HG02763 (cell line): ENCODE results near the gene POLN.

ENCODE experiments used
- ATAC-seq: cut with Tn5 transposase; IDR thresholded peaks from one replicate; pipeline ENCODE4 v1.9.1; 2021; ENCODE audit warnings: mild to moderate bottlenecking, moderate library complexity; ENCODE audit not compliant: unreplicated experiment

The POLN gene

GRCh38 chr4:2126309-2127043, 115.4 kb downstream of the POLN start:
- no peak for ATAC-seq

DNA sequence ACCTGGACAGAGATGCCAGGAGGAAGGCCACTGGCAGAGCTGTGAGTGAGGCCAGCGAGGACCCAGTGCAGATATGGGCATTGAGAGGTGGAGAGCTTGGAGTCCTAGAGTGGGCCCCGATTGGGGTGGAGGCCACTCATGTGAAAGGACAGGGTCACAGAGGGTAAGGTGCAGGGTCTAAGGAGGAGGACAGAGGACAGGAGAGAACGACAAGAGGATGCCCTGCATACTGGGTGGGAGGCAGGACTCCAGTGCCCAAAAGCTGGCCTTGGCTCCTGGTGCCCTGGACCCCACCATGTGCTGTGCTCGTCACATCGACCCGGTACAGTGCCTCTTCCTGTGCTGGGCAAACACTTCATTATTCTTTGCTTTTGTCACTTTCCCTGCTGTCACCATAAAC, 116.1 kb downstream of the POLN start:
- ATAC-seq = no peak

GRCh38 chr4:2125023-2125422, 116.9 kb downstream of the POLN start:
- no peak for ATAC-seq

DNA sequence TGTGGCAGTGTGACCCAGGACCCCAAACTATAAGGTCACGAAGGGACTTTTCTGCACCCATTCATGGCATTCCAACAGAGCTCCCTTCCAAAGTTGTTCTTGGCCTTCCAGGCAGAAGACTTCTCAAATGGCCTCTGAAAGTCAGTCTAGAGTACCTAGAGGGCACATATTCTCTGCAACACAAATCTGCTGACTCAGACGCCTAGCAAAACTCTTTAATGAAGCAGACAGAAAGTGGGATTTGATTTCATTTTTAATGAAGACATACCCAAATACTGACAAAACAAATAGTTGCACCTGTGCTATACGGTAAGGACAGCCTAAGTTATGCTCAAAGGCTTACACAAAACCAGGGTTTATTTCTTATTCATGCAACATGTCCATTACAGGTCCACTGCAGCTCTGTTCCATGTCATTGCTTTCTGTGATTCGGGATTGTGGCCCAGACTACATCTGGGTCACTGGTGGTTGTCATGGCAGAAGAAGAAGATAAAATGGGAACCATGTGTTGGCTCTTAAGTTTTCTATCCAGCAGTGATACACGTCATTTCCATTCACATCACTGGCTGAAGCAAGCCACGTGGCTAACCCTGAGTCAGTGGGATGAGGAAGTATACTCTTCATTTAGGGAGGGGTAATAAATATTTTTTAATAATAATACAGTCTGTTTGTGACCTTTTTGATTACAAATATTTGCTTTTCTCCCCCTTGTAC, 125.1 kb downstream of the POLN start:
- no peak for ATAC-seq

DNA sequence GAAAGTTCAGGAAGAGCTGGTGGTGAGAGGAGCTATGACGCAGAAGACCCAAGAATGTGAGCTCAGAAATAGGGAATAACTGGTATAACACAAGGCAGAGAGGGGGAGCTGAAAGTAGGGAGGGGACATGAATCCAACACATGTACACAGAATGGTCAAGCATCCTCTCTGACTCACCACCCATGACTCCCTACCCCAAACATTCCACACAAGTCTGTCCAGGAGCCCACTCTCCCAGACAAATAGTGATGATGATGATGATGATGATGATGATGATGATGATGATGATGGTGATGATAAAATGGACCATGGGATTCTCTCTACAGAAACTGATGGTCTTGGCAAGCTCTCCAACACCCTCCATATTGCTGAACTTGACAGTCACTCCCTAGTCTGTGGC, 136.4 kb downstream of the POLN start:
- ATAC-seq = no peak

- ATAC-seq = no peak
Observed at GRCh38 chr4:2104556-2105345, 137.2 kb downstream of the POLN start.

GRCh38 chr4:2103843-2104547, 137.9 kb downstream of the POLN start:
- no peak for ATAC-seq

DNA sequence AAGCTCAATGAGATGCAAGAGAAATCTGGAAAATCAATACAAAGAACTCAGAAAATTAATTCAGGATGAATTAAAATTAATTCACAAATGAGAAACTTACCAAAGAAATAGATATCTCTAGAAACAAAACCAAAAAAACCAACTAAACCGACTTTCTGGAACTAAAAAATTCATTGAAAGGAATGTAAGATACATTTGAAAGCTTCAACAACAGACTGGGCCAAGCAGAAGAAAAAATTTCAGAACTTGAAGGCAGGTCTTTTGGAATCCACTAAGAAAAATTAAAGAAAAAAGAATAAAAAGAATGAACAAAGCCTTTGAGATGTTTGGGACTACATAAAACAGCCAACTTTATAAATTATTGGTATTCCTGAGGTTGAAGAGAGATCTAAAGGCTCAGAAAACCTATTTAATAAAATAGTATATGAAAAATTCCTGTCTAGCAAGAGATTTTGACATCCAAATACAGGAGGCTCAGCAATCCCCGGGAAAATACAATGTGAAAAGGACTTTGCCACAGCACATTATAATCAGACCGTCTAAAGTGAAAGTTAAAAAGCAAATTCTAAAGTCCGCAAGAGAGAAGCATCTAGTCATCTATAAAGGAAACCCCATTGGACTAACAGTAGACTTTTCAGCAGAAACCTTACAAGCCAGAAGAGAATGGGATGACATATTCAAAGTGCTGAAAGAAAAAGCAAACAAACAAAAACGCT, 138.6 kb downstream of the POLN start:
- no peak for ATAC-seq

- ATAC-seq = no peak
Observed at GRCh38 chr4:2102045-2102883, 139.7 kb downstream of the POLN start.

GRCh38 chr4:2101346-2102044, 140.4 kb downstream of the POLN start:
- ATAC-seq = no peak

DNA sequence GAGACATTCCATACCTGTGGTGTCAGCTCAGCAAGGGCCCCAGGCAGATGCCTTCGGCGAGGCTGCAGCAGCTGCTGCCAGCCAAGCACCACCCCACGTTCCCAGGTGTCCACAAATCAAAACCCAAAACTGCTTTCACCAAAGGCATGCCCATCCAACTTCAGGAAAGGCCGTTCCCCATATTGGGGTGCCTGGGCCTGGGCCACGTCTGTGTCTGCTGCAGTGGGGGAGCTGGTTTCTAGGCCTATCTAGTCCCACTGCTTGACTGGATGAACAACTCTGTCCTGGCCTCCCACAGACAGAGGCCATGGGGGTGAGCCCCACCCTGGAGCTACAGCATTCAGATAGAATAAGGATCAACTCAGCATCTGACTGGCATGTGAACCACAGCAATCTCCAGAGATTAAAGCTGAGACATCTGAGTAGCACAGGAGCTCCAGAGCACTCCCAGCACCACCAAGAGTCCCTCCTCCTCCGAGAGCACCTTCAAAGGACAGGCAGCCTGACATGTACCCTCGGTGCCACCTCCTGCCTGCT, 145.8 kb downstream of the POLN start:
- no peak for ATAC-seq

- no peak for ATAC-seq
Observed at GRCh38 chr4:2095236-2096072, 146.5 kb downstream of the POLN start.

DNA sequence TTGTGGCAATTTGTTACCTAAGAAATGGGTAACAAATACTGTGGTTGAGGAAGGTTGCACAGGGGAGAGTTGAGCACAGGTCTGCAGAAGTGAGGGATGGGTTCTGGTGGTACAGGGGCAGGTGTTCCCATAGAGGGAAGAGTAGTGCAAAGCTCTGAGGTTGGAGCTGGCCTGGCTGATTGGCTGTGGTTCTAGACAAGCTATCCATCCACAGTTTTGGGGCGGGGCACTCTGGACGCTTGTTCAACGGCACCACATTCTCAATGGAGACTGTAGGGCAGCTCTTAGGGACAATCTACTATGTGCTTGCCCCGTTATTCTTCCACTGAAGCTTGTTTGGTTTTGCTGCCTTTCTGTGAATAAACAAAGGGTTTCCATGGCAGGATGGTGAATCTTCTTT, 147.4 kb downstream of the POLN start:
- no peak for ATAC-seq

GRCh38 chr4:2093265-2093664, 148.7 kb downstream of the POLN start:
- ATAC-seq = no peak

DNA sequence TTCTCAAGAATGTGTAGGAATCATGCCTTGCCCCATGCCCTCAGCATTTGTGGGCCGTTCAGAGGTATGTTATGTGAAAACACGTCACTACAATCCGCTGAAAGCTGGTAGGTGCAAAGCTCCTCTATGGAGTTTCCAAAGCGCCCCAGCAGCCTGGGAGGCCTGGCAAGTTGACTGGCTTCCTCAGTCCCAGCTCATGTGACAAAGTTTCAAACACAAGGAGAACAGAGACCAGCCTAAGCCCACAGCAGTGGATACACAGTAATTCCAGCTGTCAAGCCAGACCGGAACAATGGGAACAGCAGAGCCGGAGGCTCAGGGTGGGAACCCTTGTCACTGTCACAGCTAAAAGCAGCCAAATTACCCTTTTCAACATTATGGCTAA, 149.3 kb downstream of the POLN start:
- no peak for ATAC-seq

DNA sequence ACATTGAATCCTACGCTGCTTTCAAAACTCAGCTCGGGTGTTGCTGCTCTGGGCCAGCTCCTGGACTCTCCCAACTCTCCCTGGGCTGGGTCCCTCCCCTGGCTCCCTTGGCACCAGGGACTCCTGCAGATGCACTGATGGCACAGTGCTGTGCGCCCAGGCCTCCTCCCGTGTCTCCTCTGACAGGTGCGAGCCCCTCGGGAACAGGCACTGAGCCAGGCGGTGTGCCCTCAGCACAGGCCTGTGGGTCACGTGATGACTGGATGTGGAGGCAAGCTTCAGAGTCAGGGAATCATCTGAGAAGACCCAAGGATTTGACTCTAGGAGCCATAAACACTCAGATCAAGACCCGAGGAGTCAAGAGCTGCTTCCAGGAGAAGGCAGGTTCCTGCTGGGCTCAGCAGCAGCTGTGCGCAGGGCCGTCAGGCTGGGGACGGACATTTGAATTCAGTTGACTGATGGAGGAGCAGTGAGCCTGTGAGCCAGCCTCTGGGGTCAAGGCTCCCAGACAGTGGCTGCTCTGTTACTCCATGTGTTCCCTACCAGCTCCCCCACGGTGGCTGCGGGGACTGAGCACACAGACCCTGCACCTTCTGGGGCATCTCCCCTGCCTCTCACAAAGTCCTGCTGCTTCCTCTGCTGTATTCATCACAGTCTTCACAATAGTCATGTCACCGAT, 149.8 kb downstream of the POLN start:
- no peak for ATAC-seq

GRCh38 chr4:2090642-2091041, 151.3 kb downstream of the POLN start:
- ATAC-seq = no peak
